DND-41 (cell line): Measurements from ENCODE around the gene CLDN9.

Source experiments
- CTCF ChIP-seq: IDR thresholded peaks from 2 replicates; pipeline ENCODE4 v1.5.1; 2012; ENCODE audit warnings: borderline replicate concordance, low read length, moderate library complexity, mild to moderate bottlenecking; ENCODE audit not compliant: poor library complexity, severe bottlenecking; ENCODE audit errors: extremely low read depth
- EZH2 ChIP-seq: IDR thresholded peaks from 3 replicates; pipeline ENCODE4 v1.6.1; 2012; ENCODE audit warnings: borderline replicate concordance, low read depth, mild to moderate bottlenecking, moderate library complexity, low read length, inconsistent platforms; ENCODE audit not compliant: severe bottlenecking

GRCh38 chr16:3009568-3010390 is 2.9 kb upstream of the CLDN9 start:
- TF ChIP-seq CTCF (no peak), EZH2 (no peak)
